HFFc6 (cell line): ENCODE data around the gene SLC13A3. TPM values are rescaled to one million over a fixed set of nuclear protein-coding genes. Genes with fewer than 3 reads are reported as not detected.

Source experiments
- DNase-seq: peaks from one replicate; pipeline ENCODE4 v3.0.0-alpha.2; 2018
- H3K27ac Mint-ChIP-seq: 2 replicates; pipeline ENCODE4 v1.8.0; 2020; ENCODE audit warnings: mild to moderate bottlenecking, mixed read lengths
- H3K27me3 Mint-ChIP-seq: 2 replicates; pipeline ENCODE4 v1.8.0; 2021; ENCODE audit warnings: mild to moderate bottlenecking, moderate library complexity, mixed read lengths; ENCODE audit not compliant: insufficient read depth
- H3K36me3 Mint-ChIP-seq: 2 replicates; pipeline ENCODE4 v1.8.0; 2021; ENCODE audit warnings: low read depth, mixed read lengths
- H3K4me1 Mint-ChIP-seq: 2 replicates; pipeline ENCODE4 v1.8.0; 2020; ENCODE audit warnings: low read depth, mixed read lengths
- H3K4me3 Mint-ChIP-seq: 2 replicates; pipeline ENCODE4 v1.8.0; 2020; ENCODE audit warnings: mild to moderate bottlenecking, moderate library complexity, mixed read lengths
- H3K9me3 Mint-ChIP-seq: 2 replicates; pipeline ENCODE4 v1.8.0; 2020; ENCODE audit warnings: mild to moderate bottlenecking, mixed read lengths
- CTCF ChIP-seq: fragments of 200-600 bp; sonication (generic); IDR thresholded peaks from 2 replicates; pipeline ENCODE4 v1.5.0; 2021; ENCODE audit warnings: antibody characterized with exemption, mild to moderate bottlenecking
- total RNA-seq, 6 experiments: library from RNA; stranded (reverse); fragmentation: NEBNext Ultra II Directional; extraction: Animal tissue kit (Norgen Biotek cat#: 25700); gene quantifications; 2 replicates in 1 of 6; 3 replicates in 5 of 6; pipeline ENCODE4 v1.2.3, GENCODE V29; 2021

Gene SLC13A3
- total RNA-seq, 6 experiments from 2014 or later = 2.3 to 3.5 (median 2.7) TPM

GRCh38 chr20:46647469-46647868, 3.8 kb downstream of the SLC13A3 start:
- Mint-ChIP-seq H3K27me3 (peaks cover 14% of the 10 kb centered on the region), H3K36me3 (peaks cover 4% of the 10 kb centered on the region; the same call in 1 of the 2 replicates), H3K4me1 (peaks cover 12% of the 10 kb centered on the region), H3K4me3 (no peak overlapping the region), H3K27ac (no peak overlapping the region), H3K9me3 (no peaks in the 10 kb centered on the region)
- TF ChIP-seq CTCF = no peak
- no peak for DNase-seq

DNA sequence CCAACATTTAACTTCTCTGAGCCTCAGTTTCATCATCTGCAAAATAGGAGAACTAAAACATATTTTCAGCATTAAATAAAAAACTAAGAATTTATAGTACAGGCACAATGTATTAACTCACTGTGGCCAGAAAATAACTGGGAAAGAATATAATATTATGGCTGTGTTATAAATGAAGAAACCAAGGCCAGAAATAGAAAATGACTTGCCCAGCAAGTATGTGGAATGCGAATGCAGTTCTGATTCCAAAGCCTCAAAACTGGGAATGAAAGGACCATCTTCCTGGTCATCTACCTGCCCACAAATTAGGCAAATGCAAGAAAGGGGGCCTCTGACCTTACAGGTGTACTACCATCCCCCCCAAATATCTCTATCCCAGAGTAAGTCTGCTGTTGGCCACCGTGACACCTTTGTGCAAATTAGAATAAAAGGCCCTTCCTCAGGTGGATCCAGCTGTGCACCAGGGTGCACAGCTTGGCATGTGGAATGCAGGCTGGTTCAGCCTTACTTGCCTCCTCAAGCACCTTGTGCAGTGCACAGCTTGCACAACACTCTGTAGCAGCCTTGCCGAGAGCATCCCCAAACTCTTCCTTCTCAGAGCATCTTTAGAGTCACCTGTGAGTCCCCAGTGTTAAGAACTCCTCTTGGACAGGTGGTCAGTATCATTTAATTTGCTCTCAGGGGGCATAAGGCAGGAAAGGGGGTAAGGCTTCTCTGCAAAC, 4.4 kb downstream of the SLC13A3 start:
- H3K9me3 Mint-ChIP-seq = no peaks in the 10 kb centered on the region
- peaks cover 14% of the 10 kb centered on the region for H3K27me3 Mint-ChIP-seq
- peaks cover 4% of the 10 kb centered on the region; the same call in 1 of the 2 replicates for H3K36me3 Mint-ChIP-seq
- DNase-seq = no peak
- H3K4me3 Mint-ChIP-seq = no peak overlapping the region
- peaks cover 12% of the 10 kb centered on the region for H3K4me1 Mint-ChIP-seq
- TF ChIP-seq CTCF = no peak
- H3K27ac Mint-ChIP-seq = no peak overlapping the region

DNA sequence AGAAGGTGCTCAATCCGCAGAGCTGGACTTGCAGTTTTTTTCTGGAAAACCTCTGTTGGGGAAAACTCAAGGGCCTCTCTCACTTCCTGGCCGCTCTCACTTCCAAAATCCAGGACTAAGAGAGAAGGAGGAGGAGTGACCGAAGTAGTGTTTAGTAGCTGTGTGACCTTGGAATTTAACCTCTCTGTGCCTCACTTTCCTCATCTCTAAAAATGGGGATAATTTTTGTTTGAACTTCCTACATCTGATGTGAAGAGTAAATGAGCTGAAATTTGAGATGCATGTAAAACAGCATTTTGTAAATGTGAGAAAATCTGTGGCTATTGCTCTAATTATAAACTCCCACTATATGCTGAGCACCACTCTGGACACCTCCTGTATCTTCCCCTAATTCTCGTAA, 5.1 kb downstream of the SLC13A3 start:
- H3K36me3 Mint-ChIP-seq = peaks cover 4% of the 10 kb centered on the region; the same call in 1 of the 2 replicates
- H3K4me1 Mint-ChIP-seq = peaks cover 12% of the 10 kb centered on the region
- H3K9me3 Mint-ChIP-seq = no peaks in the 10 kb centered on the region
- DNase-seq = no peak
- no peak overlapping the region for H3K27ac Mint-ChIP-seq
- TF ChIP-seq CTCF = no peak
- H3K4me3 Mint-ChIP-seq = no peak overlapping the region
- H3K27me3 Mint-ChIP-seq = peaks cover 14% of the 10 kb centered on the region

GRCh38 chr20:46644733-46645132, 6.5 kb downstream of the SLC13A3 start:
- Mint-ChIP-seq H3K4me3 (no peak overlapping the region), H3K27me3 (peaks cover 9% of the 10 kb centered on the region)
- TF ChIP-seq CTCF = no peak

DNA sequence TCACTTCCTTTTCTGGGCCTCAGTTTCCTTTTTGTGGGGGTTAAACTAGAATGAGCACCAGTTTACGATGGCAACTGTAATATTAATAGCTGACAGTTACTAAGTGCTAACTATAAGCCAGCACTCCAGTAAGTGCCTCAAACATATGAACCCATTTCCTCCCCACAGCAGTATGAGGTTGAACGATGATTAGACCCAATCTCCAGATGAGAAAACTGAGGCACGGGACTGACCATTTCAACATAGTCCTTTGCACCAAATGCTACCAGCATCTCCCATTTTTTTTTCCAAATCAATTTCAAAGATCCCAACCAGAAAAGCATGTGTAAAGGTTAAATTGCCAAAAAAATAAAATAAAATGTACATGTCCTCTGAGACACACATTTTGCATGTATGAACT, 7.1 kb downstream of the SLC13A3 start:
- Mint-ChIP-seq H3K4me3 (no peak overlapping the region), H3K27me3 (peaks cover 7% of the 10 kb centered on the region), H3K36me3 (no peaks in the 10 kb centered on the region), H3K27ac (no peak overlapping the region), H3K4me1 (peaks cover 12% of the 10 kb centered on the region), H3K9me3 (no peaks in the 10 kb centered on the region)
- DNase-seq = no peak
- no peak for TF ChIP-seq CTCF

More at GRCh38 chr20:46644733-46645132, 6.5 kb downstream of the SLC13A3 start:
- Mint-ChIP-seq H3K9me3 (no peaks in the 10 kb centered on the region), H3K4me1 (peaks cover 12% of the 10 kb centered on the region), H3K36me3 (no peaks in the 10 kb centered on the region), H3K27ac (no peak overlapping the region)
- DNase-seq = no peak
